Astrocyte (in vitro differentiated cells and primary cell): ENCODE data around the gene MAP2K3. TPM values are rescaled to one million over a fixed set of nuclear protein-coding genes. Genes with fewer than 3 reads are reported as not detected.

Experiments used
- DNase-seq: peaks from one replicate; pipeline ENCODE4 v3.0.0-alpha.2; 2010; ENCODE audit warnings: low read depth
- FAIRE-seq: peaks from 2 replicates; lab custom pipeline; 2011; peaks lifted over from hg19 to GRCh38; lab: Jason Lieb, UNC
- H2AFZ ChIP-seq: 2 replicates; pipeline ENCODE4 v1.6.0; 2012; ENCODE audit warnings: low read depth, low read length, inconsistent platforms
- H3K27ac ChIP-seq: 2 replicates; pipeline ENCODE4 v1.5.1; 2011; ENCODE audit warnings: low read depth, low read length, inconsistent platforms
- H3K27me3 ChIP-seq: 2 replicates; pipeline ENCODE4 v1.6.0; 2011; ENCODE audit warnings: low read length, inconsistent platforms; ENCODE audit not compliant: insufficient read depth
- H3K36me3 ChIP-seq: 2 replicates; pipeline ENCODE4 v1.5.1; 2011; ENCODE audit warnings: low read length, inconsistent platforms; ENCODE audit not compliant: insufficient read depth
- H3K4me1 ChIP-seq: 2 replicates; pipeline ENCODE4 v1.5.1; 2011; ENCODE audit warnings: low read length, inconsistent platforms; ENCODE audit not compliant: insufficient read depth
- H3K4me2 ChIP-seq: 2 replicates; pipeline ENCODE4 v1.6.0; 2012; ENCODE audit warnings: low read length, inconsistent platforms
- H3K4me3 ChIP-seq: 2 replicates; pipeline ENCODE4 v1.5.1; 2011; ENCODE audit warnings: low read depth, mild to moderate bottlenecking, low read length, inconsistent platforms; ENCODE audit not compliant: insufficient read depth
- H3K79me2 ChIP-seq: 2 replicates; pipeline ENCODE4 v1.6.0; 2012; ENCODE audit warnings: mild to moderate bottlenecking, low read length, inconsistent platforms; ENCODE audit not compliant: insufficient read depth
- H3K9ac ChIP-seq: 2 replicates; pipeline ENCODE4 v1.6.0; 2012; ENCODE audit warnings: mild to moderate bottlenecking, low read length, inconsistent platforms
- H3K9me3 ChIP-seq: 2 replicates; pipeline ENCODE4 v1.5.1; 2012; ENCODE audit warnings: low read depth, mild to moderate bottlenecking, low read length, inconsistent platforms; ENCODE audit not compliant: insufficient read depth
- H4K20me1 ChIP-seq: 2 replicates; pipeline ENCODE4 v1.6.0; 2012; ENCODE audit warnings: low read length, inconsistent platforms; ENCODE audit not compliant: insufficient read depth
- H3K27ac Mint-ChIP-seq: one replicate; pipeline ENCODE4 v1.8.0; 2021; ENCODE audit warnings: mild to moderate bottlenecking, mixed read lengths; ENCODE audit not compliant: unreplicated experiment
- H3K27me3 Mint-ChIP-seq: one replicate; pipeline ENCODE4 v1.8.0; 2021; ENCODE audit warnings: low read depth, mixed read lengths; ENCODE audit not compliant: unreplicated experiment
- H3K36me3 Mint-ChIP-seq: one replicate; pipeline ENCODE4 v1.8.0; 2021; ENCODE audit warnings: low read depth, mixed read lengths; ENCODE audit not compliant: unreplicated experiment
- H3K4me1 Mint-ChIP-seq: one replicate; pipeline ENCODE4 v1.8.0; 2021; ENCODE audit warnings: low read depth, mixed read lengths; ENCODE audit not compliant: unreplicated experiment
- H3K4me3 Mint-ChIP-seq: one replicate; pipeline ENCODE4 v1.8.0; 2021; ENCODE audit warnings: mild to moderate bottlenecking, moderate library complexity, mixed read lengths; ENCODE audit not compliant: unreplicated experiment
- H3K9me3 Mint-ChIP-seq: one replicate; pipeline ENCODE4 v1.8.0; 2021; ENCODE audit warnings: mild to moderate bottlenecking, mixed read lengths; ENCODE audit not compliant: unreplicated experiment
- EZH2 ChIP-seq: IDR thresholded peaks from 2 replicates; pipeline ENCODE4 v1.6.1; 2012; ENCODE audit warnings: mild to moderate bottlenecking, low read length, inconsistent platforms; ENCODE audit not compliant: insufficient read depth
- total RNA-seq: library from RNA; stranded (reverse); gene quantifications from 2 replicates; pipeline ENCODE4 v1.2.1, GENCODE V29; 2021
- TF ChIP-seq, protein P1 (sequence below): IDR thresholded peaks from 2 replicates; pipeline ENCODE4 v1.5.1; 2011; ENCODE audit warnings: low read depth, mild to moderate bottlenecking, inconsistent platforms, low read length, moderate library complexity; ENCODE audit not compliant: insufficient read depth

Gene MAP2K3
- total RNA-seq, 1 donor from 2014 or later = 44.3 TPM

DNA sequence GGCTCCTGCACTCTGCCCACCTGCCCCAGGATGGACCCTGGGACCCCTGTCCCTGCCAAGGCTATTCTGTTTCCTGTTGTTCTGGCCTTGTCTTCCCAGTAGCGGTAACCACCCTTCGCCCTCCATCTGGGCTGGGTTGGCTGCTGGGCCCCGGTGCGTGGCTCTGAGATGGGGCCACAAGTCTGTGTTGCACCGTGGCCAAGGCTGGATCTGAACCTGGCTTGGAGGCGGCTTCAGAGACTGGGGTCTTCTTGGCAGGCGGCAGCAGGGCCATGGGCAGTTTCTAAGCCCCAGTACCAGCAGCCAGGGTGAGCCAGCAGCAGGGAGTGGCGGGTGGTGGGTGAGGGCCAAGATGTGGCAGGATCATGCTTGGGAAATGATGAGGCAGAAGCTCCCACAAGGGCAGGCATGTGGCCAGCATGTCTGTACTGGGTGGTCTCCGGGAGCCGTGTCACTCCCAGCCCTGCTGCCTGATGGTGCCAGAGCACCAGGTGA, 12.6 kb downstream of the MAP2K3 start:
- Mint-ChIP-seq H3K27me3 (no peaks in the 10 kb centered on the region), H3K9me3 (peaks cover 13% of the 10 kb centered on the region), H3K36me3 (peaks cover 16% of the 10 kb centered on the region), H3K4me1 (no peaks in the 10 kb centered on the region), H3K4me3 (no peak overlapping the region), H3K27ac (no peak overlapping the region)
- Histone ChIP-seq H3K4me3 (no peak overlapping the region), H4K20me1 (peaks cover 95% of the 10 kb centered on the region), H3K36me3 (peaks cover 3% of the 10 kb centered on the region), H3K27ac (no peak overlapping the region), H3K4me2 (no peak overlapping the region), H2AFZ (no peak overlapping the region), H3K27me3 (no peaks in the 10 kb centered on the region), H3K79me2 (peaks cover 75% of the 10 kb centered on the region), H3K9me3 (peaks cover 1% of the 10 kb centered on the region), H3K9ac (no peak overlapping the region), H3K4me1 (peaks cover 4% of the 10 kb centered on the region)
- no peak for DNase-seq
- TF ChIP-seq, protein P1, sequence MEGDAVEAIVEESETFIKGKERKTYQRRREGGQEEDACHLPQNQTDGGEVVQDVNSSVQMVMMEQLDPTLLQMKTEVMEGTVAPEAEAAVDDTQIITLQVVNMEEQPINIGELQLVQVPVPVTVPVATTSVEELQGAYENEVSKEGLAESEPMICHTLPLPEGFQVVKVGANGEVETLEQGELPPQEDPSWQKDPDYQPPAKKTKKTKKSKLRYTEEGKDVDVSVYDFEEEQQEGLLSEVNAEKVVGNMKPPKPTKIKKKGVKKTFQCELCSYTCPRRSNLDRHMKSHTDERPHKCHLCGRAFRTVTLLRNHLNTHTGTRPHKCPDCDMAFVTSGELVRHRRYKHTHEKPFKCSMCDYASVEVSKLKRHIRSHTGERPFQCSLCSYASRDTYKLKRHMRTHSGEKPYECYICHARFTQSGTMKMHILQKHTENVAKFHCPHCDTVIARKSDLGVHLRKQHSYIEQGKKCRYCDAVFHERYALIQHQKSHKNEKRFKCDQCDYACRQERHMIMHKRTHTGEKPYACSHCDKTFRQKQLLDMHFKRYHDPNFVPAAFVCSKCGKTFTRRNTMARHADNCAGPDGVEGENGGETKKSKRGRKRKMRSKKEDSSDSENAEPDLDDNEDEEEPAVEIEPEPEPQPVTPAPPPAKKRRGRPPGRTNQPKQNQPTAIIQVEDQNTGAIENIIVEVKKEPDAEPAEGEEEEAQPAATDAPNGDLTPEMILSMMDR = no peak
- TF ChIP-seq EZH2 = no peak
- no peak for FAIRE-seq

DNA sequence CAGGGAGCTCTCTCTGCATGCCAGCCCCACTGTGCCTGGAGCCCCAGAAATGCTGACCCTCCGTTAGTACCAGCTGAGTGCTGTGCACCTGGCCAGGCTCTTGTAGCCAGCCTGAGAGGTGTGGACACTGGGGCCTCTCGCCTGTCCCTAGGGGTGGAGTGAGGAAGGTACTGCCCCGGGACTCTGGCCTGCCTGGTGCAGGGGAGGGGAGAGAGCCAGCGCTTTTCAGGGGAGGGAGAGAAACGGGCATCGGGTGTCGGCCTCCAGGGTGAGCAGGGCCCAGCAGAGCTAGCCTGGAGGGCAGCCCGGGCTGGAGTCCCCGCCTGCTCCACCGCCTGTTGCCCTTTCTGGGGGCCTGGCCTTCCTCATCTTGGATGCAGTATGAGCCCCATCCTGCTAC, 13.1 kb downstream of the MAP2K3 start:
- TF ChIP-seq, protein P1 = no peak
- TF ChIP-seq EZH2 = no peak
- Mint-ChIP-seq H3K4me1 (no peaks in the 10 kb centered on the region), H3K9me3 (peaks cover 9% of the 10 kb centered on the region), H3K36me3 (peaks cover 14% of the 10 kb centered on the region), H3K27ac (no peak overlapping the region), H3K4me3 (no peak overlapping the region), H3K27me3 (no peaks in the 10 kb centered on the region)
- no peak for DNase-seq
- Histone ChIP-seq H3K9ac (no peak overlapping the region), H3K79me2 (peaks cover 70% of the 10 kb centered on the region), H3K4me1 (peaks cover 4% of the 10 kb centered on the region), H3K27me3 (no peaks in the 10 kb centered on the region), H3K27ac (no peak overlapping the region), H4K20me1 (peaks cover 92% of the 10 kb centered on the region), H2AFZ (no peak overlapping the region), H3K9me3 (no peaks in the 10 kb centered on the region), H3K4me2 (no peak overlapping the region), H3K4me3 (no peak overlapping the region), H3K36me3 (peaks cover 3% of the 10 kb centered on the region)
- FAIRE-seq = no peak
